ENCODE data around the gene SRRT.

The SRRT gene, protein sequence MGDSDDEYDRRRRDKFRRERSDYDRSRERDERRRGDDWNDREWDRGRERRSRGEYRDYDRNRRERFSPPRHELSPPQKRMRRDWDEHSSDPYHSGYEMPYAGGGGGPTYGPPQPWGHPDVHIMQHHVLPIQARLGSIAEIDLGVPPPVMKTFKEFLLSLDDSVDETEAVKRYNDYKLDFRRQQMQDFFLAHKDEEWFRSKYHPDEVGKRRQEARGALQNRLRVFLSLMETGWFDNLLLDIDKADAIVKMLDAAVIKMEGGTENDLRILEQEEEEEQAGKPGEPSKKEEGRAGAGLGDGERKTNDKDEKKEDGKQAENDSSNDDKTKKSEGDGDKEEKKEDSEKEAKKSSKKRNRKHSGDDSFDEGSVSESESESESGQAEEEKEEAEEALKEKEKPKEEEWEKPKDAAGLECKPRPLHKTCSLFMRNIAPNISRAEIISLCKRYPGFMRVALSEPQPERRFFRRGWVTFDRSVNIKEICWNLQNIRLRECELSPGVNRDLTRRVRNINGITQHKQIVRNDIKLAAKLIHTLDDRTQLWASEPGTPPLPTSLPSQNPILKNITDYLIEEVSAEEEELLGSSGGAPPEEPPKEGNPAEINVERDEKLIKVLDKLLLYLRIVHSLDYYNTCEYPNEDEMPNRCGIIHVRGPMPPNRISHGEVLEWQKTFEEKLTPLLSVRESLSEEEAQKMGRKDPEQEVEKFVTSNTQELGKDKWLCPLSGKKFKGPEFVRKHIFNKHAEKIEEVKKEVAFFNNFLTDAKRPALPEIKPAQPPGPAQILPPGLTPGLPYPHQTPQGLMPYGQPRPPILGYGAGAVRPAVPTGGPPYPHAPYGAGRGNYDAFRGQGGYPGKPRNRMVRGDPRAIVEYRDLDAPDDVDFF

DNA sequence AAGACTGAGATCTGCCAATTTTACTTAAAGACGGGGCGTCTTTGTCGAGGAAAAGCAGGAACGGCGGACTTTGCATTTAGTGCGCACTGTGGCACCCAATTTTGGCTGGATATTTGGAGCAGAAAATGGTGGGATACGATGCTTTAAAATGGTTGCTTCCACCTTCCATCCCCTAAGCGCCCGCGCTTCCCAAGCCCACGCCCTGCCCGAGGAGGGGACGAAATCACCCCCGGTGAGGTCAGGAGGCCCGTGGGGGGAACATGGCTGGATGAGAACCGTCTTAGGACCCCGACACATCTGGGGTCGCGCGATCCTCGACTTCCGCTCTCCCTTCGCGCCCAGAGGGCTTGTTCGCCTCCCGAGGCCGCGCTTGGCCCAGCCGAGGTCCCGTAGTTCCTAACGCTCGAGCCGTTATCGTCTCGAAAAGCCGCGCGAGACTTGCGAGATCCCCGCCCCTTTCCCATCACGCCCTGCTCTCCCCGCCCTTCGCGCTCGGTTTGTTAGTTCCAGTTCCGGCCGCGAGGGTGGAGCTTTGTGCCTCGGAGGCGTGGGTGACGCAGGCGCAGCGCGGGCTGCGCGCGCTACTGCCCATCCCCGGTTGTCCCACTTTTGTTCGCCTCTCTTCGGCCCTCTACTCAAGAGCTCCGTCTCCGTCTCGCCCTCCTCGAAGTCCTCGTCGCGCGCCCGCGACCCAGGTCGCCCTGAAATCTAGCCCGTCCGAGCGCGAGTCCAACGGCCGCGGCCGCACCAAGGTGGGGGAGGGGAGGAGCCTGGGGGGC, at the start of gene SRRT:
TSS of gene SRRT (plus strand) at position 527 of the 779 bp plus-strand sequence. CDS start 488 bp downstream, outside the sequence.
- DNase-seq (ENCODE audit: low spot score), result peak; percentile 99

DNA sequence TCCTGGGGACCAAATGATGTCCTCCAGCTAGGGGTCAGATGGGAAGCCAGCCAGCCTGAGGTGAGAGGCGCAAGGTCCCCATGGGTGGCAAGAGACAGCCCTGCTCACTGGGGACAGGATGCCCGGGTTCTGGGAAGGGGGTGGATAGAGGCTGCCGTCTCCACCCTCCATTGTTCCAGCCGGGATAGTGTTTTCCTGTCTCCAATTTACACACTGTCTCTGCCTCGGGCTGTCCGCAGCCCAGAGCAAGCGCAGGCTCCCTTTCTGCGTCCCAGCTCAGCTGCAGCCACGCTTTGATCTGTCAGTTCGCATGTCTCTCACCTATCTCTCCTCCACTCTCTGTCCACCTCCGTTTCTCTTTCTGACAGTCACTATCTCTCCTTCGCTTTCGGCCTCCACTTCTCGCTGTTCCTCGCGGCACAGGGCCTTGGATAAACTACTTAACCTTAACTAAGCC, 49.7 kb upstream of the SRRT start:
- no peak for DNase-seq (ENCODE audit: low spot score)

DNA sequence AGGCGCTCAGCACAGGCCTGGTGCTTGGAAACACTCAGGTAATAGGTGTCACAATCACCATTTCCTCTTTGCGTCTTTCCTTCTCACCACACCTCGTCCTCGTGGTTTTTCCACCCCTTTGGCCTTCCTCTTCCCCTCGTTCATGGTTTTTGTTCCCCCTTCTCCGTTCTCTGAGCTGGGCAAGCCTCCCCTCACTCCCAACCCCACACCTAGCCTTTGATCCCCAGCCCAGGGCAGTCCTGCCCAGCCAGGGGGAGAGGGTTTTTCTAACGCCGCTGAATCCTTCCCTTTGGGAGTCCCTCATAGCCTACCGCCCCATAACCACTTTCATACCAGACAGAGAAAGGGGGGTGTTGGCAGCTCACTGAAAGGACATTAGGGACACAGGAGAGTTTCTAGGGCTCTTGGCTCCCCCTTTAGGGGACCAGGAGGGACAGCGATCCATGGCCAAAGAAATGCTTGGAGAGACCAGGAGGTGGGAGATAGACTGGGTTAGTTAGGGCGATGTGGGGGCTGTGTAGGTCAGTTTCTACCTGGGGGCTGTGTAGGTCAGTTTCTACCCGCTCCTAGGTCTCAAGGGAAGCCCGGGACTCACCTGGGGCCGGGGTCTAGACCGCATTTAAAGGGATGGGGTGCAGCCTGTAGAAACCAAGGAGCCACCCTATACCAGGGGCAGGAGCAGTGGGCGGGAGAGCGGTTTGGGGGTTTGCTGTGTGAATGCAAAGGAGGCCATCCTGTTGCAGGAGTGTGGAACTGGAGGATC, 49.0 kb upstream of the SRRT start:
- no peak for DNase-seq (ENCODE audit: low spot score)

DNA sequence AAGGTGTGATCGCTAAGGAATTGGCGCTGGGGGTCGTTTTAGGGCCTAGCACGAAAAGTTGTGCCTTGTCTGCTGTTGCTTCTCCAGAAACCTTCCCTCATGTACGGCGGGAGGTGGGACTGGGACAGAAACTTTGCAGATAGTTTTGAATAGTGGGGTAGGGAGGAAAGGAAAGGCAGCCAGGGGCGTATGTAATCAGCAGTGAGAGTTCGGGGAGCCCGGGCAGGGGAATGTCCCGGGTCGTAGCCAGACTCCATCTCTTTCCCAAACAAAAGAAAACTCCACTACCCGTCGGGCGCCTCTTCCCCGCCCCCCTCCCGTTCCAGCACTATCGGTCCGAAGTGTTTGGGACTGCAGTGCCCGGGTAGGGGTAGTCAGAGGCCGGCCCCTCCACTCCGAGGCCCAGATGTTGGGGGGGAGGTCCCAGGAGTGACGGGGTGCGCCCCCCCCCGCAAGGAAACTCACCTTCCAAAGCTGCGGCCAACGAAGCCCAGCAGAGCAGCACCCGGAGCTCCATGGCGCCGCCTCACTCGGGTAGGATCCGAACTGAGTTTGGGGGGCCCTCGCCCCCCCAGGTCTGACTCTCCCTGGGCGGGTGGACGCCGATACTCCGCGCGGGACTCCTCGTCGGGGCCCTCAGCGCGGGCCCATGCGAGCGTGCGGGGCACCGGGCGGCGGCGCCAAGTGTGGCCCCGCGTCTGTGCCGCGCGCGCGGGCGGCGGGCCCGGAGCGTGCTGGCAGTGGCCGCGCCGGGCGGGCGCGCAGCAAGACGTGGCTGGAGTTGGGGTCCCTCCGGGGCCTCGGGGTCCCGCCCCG, 48.2 kb upstream of the SRRT start:
- no peak for DNase-seq (ENCODE audit: low spot score)

DNA sequence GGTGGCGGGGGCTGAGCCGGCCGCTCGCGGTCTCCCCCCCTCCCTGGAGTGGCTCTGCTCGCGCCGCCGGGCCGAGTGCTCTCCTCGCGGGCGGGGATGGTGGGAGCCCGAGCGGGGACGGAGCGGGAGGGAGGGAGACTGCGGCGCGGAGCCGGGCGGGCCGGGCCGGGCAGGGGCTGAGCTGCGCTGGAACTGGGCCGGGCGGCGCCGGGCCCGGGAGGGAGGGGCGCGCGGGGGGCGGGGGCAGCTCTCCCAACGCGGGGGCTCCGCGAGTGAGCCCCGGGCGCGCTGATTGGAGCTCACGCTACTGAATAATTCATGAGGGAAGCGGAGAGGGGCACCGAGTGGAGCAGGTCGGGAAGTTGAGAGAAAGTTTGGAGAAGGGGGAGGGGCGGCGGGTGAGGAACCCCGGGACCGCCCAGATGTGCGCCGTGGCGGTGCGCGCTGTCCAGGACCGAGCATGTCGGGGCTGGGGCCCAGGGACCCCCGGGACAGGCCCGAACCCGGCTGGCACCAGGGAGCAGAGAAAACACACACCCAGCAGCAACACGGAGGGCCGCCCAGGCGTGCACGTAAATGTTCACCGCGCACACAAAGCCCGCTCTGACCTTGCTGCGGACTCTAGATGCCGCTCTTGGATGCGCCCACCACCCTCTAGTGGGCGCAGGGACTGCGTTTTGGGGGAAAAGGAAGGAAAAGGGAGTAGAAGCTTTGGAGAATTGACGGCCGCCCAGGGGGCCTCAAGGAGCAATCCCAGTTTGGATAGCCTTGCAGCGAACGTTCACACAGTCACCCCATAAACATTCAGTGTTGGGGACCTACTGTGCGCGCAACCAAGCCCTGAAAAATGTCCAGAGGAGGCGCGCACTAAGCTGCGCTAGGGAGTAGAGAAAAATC, 47.3 kb upstream of the SRRT start, which contains the start of gene EPHB4:
TSS of gene EPHB4 (minus strand) at position 194 of the 897 bp plus-strand sequence. CDS start 493 bp downstream, outside the sequence.
- no peak for DNase-seq (ENCODE audit: low spot score)

DNA sequence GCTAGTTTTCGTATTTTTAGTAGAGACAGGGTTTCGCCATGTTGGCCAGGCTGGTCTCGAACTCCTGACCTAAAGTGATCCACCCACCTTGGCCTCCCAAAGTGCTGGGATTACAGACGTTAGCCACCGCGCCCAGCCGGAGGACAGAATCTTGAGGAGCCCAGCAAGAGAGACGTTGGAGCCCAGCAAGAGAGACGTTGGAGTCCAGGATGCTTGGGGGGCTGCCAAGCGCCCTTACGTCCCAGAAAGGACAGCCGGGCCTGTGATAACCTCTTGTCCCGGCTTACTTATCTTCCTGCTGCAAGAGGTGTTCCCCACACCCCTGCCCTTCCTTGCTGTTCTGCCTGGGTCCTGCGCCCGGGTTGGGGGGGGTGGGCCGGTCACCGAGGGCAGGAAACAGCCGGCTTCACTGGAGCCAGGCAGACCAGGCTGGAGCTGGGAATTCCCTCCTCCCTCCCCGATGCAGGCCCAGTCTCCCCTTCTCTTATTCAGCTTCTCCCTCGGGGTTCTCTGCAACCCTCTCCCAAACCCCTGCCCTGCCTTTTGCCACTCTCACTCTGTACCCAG, 45.7 kb upstream of the SRRT start:
- DNase-seq (ENCODE audit: low spot score), result no peak

DNA sequence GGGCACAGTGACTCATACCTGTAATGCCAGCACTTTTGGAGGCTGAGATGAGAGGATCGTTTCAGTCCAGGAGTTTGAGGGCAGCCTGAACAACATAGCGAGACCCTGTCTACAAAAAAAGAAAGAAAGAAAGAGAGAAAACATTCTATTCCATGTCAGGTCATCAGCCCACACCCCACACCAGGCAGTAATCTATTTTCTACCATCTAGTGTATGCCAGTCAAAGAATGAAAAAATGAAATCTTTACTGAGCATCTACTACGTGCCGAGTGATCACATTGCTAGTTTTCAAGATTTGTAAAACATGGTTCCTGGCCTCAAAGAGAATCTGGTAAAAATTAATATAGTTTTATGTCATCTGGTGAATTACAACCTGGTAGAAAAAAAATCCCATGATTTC, 44.5 kb upstream of the SRRT start:
- no peak for DNase-seq (ENCODE audit: low spot score)

DNA sequence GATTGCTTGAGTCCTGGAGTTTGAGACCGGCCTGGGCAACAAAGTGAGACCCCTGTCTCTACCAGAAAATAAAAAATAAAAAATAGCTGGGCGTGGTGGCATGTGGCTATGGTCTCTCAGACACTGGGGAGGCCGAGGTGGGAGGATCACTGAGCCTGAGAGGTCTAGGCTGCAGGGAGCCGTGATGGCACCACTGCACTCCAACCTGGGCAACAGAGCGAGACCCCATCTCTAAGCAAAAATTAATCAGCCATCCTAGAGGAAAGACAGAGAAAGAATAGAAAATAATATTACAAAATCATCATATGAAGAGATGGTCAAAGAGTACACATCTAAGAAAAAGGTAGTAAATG, 42.6 kb upstream of the SRRT start:
- DNase-seq (ENCODE audit: low spot score), result no peak

DNA sequence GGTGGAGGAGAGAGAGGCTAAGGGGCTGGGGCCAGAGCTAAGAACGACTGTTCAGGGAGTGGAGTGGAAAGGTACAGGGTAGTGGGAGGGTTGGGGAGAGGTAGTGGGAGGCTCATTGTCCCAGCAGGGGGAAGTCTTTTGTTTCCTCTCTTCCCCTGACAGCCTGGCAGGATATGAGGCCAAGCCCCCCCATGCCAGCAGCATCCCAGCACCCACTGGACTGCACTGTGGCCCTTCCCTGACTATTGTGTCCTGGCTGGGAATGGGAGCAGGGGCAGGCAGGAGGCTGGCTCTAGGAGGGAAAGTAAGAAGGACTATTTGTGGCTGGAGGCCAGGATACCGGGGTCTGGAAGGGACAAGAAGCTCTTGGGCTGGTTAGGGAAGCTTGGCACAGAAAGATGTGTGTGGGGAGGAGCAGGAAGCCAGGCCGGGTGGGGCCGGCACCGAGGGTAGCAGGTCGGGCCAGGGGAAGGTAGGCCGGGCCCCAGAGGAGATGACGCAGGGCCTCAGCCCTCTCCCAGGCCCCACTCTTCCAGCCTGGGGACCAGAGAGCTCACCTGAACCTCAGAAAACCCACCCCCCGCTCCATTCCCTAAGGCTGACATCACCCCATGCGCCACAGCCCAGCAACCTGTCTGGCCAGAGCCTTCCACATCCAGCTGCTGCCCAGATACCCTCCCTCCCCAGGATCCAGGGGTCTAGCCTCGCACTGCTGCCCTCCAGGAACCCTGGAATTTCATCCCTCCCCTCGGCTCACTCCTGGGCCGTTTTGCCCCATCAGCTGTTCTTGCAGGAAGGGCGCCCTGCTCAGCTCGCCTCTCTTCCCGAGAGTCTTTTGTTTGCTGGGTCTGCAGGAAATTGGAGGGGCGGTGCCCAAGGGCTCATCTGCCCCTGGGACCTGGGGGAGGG, 38.7 kb upstream of the SRRT start:
- DNase-seq (ENCODE audit: low spot score), result no peak

DNA sequence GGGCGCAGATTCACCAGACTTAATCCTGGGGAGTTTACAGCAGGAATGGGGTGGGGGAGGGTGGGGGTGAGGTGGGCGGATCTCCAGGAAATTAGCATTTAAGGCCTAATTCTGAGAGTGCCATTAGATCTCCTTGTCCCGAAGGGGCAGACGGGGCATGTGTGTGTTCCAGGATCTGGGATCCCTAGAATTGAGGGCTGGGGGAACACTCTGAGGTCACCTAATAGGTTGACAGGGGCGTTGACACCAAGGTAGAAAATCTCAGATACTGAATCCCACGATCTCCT, 38.1 kb upstream of the SRRT start:
- DNase-seq (ENCODE audit: low spot score), result no peak

DNA sequence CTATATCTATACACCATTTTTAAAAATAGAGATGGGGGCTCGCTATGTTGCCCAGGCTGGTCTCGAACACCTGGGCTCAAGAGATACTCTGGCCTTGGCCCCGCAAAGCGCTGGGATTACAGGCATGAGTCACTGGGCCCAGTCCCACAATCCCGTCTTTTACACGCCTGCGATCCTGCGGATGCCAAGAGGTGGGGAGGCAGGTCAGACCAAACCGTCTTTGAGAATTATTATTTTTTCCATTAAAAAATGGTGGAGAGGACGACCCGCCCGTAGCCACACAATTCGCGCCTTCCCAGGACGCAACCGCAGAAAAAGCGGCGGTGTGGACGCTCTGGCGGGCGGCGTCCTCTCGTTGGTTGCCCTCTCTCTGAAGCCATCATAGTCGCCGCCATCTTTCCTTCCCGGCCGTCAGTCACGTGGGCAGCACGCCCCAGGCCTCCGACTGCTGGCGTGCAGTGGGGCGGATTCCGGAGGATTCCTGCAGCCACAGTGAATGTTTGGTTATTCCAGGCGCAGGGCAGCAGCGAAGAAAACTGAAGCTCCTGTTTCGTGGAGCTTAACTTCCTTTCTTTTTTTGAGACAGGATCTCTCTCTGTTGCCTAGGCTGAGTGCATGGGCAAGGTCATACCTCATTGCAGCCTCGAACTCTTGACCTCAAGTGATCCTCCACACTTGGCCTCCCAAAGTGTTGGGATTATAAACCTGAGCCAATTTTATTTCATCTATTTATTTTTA, 37.6 kb upstream of the SRRT start:
- peak; percentile 92 for DNase-seq (ENCODE audit: low spot score)

DNA sequence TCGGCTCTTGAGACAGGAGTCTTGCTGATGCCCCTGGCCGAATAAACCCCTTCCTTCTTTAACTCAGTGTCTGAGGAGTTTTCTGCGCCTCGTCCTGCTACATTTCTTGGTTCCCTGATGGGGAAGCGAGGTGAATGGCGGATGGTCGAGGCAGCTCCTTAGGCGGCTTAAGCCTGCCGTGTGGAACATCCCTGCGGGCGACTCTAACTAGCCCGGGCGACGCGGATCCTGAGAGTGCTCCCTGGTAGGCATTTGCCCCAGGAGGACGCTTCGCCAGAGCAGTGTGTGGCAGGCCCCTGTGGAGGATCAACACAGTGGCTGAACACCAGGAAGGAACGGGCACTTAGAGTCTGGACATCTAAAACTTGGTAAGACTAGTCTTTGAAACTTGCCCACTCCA, 35.5 kb upstream of the SRRT start:
- DNase-seq (ENCODE audit: low spot score), result no peak

DNA sequence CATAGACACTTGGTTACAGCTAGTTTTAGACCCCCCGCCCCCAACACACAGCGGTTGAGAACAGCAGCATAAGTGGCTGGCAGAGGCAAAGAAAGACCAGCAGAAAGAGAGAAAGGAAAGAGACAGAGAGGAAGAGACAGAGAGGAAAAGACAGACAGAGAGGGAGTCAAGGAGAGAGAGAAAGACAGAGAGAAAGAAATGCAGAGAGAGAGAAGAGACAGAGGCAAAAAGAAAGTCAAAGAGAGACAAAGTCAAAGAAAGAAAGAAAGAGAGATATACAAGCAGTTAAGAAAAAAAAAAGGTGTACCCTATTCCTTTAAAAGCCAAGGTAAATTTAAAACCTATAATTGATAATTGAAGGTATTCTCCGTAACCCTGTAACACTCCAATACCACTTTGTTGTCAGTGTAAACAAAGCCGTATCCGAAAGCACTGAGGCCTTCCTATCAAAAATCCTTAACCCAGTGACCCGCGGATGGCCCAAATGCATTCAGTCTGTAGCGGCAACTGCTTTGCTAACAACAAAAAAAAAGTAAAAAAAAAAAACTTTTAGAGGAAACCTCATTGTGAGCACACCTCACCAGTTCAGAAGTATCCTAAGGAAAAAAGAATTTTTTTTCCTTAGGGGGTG, 34.3 kb upstream of the SRRT start:
- no peak for DNase-seq (ENCODE audit: low spot score)

DNA sequence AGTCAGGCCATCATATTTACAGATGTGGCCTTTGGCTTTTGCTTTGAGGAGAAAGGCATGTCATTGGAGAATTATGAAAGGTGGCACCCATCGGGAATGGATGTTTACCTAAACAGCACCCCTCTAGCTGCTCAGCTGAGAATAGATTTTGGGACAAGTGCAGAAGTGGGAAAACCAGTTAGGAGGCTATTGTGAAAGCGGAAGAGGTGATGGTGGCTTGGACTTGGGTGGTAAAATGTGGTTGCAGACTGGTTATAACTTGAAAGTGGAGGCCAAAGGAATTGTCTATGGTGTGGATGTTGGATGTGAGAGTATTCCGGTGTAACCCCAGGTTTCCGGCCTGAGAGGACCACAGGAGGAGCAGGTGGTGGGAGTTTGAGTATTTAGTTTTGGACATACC, 27.5 kb upstream of the SRRT start:
- DNase-seq (ENCODE audit: low spot score), result no peak

DNA sequence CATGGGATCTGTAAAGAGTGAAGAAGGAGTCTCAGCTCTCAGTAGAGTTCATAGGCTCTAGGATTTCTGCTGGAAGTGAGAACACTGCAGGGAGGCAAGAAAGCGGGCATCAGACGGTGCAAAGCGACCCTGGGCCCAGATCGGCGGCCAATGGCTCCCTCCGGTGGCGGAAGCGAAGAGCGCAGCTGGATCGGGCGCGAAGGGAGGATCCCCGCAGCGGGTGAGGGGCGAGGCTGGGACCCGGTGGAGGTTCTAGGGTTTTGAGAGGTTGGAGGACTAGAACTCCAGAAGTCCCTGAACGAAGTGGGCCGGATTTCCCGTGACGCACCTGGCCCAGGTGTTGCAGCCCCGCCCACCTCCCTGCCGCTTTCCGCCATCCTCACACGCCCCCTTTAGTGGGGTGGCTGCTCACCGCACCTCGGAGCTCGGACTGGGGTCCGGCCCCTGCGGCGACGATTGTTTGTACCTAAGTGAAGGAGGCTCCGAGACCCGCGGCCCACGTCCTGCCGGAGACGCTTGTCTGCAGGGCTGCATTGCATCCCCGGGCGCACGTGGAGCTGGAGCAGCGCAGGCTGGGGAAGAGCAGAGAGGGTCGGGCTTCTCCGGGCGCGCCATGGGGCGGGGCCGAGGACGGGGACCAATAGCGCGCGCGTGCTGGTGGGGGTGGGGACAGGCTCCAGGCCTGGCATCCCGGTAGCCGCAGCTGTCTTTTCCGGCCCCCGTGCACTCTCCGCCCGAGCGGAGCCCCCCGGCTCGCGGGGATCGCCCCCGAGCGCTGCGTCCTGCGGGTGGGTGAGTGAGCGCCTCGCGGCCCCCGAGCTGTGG, 22.6 kb upstream of the SRRT start, which contains the start of gene SLC12A9:
TSS of gene SLC12A9 (plus strand) at position 666 of the 825 bp plus-strand sequence. CDS start 1,485 bp downstream, outside the sequence.
- peak; percentile 92 for DNase-seq (ENCODE audit: low spot score)
